Left lobe of liver (tissue), 2 donors: Measurements from ENCODE around the gene KCNJ18. TPM values are rescaled to one million over a fixed set of nuclear protein-coding genes. Genes with fewer than 3 reads are reported as not detected.
"Not testable (repeated sequence)": the region's sequence is repeated elsewhere in the genome, so short reads cannot be mapped to it uniquely, and the experiment has no call there.

Experiments
- ATAC-seq: fragments of 200-7000 bp; cut with Tn5 transposase; one replicate; pipeline ENCODE4 v1.9.1; 2020; ENCODE audit warnings: mild to moderate bottlenecking, moderate library complexity
- DNase-seq: peaks from one replicate; pipeline ENCODE4 v3.0.0-alpha.2; 2020; ENCODE audit warnings: low spot score
- total RNA-seq: library from RNA; stranded (reverse); gene quantifications from one replicate; pipeline ENCODE4 v1.2.1, GENCODE V29; 2021
- donor health status: DM: no; HTN: no; CAD: no; lungs with moderate emphysema.
- donor health status: DM: no; HTN: yes; CAD: no.

KCNJ18 gene
- total RNA-seq, 1 donor from 2014 or later, result not detected

- not testable (repeated sequence) for ATAC-seq, DNase-seq
Observed at GRCh38 chr17:21749696-21750531, 57.6 kb downstream of the KCNJ18 start.

- not testable (repeated sequence) for ATAC-seq, DNase-seq
Observed at GRCh38 chr17:21751111-21751510, 58.8 kb downstream of the KCNJ18 start.
